ENCODE results near the gene ZNF274. TPM values are rescaled to one million over a fixed set of nuclear protein-coding genes. Genes with fewer than 3 reads are reported as not detected.
"Not testable (repeated sequence)": the region's sequence is repeated elsewhere in the genome, so short reads cannot be mapped to it uniquely, and the experiment has no call there.

The ZNF274 gene
- 23.7 and 26.7 TPM in 2 replicates for total RNA-seq (2014; rRNA removed; shearing (Covaris generic))

DNA sequence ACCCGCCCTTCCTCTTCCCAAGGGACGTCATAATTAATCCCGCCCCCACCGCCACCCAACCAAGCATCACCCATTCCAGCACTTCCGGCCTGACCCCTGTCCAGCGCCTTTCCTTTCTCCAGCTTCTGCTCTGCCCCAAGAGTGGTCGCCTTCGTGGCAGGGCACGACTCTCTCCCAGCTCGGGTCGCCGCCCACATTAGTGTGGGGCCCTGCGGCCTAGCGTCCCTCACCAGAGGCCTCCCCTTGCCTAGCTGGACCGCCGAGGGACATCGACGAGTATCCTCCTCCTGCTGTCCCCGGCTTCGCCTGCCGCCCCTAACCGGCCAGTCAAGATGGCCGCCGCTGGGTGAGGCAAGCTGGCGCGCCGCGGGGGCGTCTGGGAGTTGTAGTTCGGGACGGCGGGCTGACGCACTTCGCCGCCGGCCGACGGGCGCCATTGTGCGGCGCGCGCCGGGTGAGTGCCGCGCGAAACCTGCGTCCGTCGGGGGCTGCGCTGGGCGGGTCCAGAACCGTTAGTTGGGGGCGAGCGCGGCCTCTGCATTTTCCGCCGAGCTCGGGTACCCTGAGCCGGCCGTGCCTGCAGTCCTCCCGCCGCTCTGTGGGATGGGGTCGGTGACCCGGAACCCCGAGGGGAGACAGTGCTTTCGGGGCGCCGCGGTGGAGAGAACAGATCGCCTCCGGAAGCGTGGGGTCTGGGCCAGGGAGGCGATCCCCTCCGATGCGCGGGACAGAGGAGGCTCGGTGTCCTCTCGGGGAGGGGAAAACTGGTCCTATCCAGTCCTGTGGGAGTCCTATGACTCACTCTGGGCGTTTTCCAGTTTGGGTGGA, at the start of gene ZNF274:
Gene ZNF274 (plus strand): TSS at position 73 of the 828 bp plus-strand sequence. CDS start 905 bp downstream, outside the sequence.
- DNase-seq (ENCODE audit: low read depth): peak; percentile 94

GRCh38 chr19:58134244-58134643, 48.6 kb upstream of the ZNF274 start:
- no peak for DNase-seq (ENCODE audit: low read depth)

GRCh38 chr19:58145849-58146248, 37.0 kb upstream of the ZNF274 start:
- DNase-seq (ENCODE audit: low read depth): no peak

- DNase-seq (ENCODE audit: low read depth): not testable (repeated sequence)
These were observed 35.4 kb upstream of the ZNF274 start for GRCh38 chr19:58147475-58147874.

GRCh38 chr19:58150328-58150921, 32.4 kb upstream of the ZNF274 start, which contains the start of gene ZNF329:
ZNF329 (minus strand) TSS chr19:58150789; CDS start chr19:58129503, 21,286 bp downstream.
- DNase-seq (ENCODE audit: low read depth): peak; percentile 84

GRCh38 chr19:58153386-58153785, 29.5 kb upstream of the ZNF274 start:
- DNase-seq (ENCODE audit: low read depth): no peak

GRCh38 chr19:58154287-58154678, 28.6 kb upstream of the ZNF274 start:
- DNase-seq (ENCODE audit: low read depth): peak; percentile 70

DNA sequence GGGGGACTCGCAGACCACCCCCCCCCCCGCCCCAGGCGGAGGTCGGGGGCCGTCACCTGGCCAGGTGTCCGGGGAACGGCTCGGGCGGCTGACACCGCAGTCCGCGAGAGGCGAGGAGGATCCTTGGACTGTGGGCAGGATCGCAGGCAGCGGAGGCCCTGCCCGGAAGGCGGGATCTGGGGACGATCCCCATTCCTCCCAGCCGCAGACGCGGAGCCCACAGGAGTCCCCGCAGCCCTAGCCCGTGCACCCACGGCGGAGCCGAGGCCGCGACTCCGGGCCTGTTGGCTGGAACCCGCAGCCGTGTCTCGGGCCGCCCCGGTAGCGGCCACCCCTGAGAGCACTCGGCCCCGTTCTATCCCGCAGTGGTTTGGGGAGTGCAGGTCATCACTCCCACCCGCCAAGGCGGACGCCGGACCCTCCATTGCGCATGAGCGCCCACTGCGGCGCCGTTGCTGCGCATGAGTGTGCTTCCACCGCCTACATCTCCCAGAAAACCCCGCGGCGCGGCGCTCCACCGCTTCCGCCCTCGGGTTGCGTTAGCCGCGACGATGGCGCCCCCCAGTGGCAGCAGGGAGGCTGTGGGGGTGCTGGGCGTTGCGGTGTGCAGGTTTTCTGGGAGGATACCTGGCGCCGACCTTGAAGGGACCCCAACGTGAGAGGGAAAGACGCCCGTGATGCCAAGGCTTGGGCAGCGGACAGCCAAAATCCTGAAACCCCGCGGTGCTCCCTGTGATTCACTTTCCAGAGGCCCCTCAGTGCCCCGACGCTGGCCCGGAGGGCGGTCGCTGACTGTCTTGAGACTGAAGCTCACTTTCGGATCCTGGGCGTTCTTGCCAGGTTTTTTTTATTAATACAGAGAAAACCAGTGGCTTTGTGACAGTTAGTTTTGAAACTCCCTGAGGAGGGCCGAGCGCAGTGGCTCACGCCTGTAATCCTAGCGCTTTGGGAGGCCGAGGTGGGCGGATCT, 27.9 kb upstream of the ZNF274 start:
- DNase-seq (ENCODE audit: low read depth): peak; percentile 92

DNA sequence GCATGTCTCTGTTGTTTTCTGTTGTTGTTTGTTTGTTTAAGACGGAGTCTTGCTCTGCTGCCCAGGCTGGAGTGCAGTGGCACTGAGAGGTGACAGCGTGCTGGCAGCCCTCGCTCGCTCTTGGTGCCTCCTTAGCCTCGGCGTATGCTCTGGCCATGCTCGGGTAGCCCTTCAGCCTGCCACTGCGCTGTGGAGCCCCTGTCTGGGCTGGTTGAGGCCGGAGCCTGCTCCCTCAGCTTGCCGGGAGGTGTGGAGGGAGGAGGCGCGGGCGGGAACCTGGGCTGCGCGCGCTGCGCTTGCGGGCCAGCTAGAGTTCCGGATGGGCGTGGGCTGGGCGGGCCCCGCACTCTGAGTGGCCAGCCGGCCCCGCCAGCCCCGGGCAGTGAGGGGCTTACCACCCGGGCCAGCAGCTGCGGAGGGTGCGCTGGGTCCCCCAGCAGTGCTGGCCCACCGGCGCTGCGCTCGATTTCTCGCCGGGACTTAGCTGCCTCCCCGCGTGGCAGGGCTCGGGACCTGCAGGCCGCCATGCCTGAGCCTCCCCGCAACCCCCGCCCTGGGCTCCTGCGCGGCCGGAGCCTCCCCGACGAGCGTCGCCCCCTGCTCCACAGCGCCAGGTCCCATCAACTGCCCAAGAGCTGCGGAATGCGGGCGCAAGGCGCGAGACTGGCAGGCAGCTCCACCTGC, 25.7 kb upstream of the ZNF274 start:
- DNase-seq (ENCODE audit: low read depth): no peak

DNA sequence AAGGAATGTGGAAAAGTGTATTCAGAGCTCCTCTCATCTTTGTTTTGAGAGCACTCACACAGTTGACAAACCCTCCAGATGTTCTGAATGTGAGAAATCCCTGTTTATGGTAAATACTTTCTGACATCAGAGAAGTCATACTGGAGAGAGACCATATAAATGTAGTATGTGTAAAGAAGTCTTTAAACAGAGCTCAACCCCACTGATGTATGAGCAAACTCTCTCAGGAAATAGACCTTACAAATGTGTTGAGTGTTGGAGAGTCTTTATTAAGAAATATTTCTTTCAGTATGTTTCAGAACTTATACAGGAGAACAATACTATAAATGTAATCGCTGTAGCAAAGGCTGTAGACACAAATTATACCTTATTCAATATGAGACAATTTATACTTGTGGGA, 16.6 kb upstream of the ZNF274 start:
- DNase-seq (ENCODE audit: low read depth): no peak

DNA sequence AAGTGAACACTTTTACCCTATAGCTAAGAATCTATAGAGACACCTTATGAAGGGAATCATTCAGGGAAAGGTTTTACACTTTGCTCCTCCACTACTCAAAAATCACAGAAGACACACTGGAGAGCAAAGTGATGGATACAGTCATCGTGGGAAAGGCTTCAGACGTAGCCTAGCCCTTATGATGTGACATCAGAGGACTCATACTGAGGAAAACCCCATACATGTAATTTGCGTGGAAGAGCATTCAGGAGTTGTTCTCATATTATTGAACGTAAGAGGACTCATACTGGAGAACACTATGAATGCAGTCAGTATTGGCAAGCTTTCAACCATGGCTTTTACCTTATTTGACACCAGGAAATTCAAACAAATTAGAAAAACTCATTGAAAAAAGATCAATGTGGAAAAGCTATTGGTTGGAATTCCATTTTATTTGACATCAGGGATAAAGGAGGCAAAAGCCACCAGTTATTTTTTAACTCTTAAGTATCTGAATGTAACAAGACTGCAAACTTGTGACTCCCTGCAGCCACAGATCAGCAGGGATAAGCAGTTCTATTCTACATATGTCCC, 16.1 kb upstream of the ZNF274 start:
- no peak for DNase-seq (ENCODE audit: low read depth)

DNA sequence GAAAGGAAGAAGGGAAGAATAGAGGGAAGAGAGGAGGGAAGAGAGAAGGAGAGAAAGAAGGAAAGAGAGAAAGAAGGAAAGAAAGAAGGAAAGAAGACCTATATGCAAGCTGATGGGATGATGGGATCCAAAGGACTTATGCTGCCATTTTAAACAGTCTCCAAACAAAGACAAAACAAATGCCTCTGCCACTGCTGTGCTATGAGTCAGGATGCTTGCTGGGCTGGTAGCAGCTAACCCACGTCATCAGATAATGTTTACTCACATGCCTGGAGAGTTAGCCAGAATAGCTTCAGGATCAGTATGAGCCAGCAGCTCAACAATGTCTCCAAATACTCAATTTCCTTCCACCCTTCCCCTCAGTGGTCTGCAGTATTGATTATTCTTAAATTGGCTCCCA, 12.0 kb upstream of the ZNF274 start:
- peak; percentile 69 for DNase-seq (ENCODE audit: low read depth)

DNA sequence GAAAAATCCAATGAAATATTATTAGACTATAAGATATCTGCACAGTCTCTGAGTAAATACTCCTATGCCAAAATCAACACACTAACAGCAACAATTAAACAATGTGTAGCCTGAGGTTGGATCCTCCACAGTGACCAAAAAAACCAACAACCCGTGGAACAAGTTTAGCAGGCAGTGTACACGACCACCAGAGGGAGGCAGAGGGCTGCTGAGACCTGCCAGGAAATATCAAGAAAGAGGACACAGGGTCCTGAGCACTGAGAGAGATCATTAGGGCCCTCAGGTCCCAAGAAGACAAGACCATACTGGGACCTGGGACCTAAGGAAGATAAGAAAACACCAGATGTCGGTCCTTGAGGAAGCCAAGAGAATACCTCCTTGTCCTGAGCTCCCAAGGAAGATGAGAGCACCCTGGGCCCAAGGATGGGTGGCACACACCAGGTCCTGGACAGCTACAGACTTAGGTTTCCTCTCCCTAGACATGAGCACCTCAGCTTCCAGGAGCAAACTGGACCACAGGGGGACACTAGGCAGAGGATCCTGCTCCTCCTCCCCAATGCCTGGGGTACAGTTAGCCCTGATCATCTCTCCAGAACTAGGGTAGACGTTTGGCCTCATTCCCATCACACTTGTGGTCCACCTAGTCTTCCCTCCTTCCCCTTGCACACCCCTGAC, 822 bp upstream of the ZNF274 start:
- DNase-seq (ENCODE audit: low read depth): peak; percentile 54

DNA sequence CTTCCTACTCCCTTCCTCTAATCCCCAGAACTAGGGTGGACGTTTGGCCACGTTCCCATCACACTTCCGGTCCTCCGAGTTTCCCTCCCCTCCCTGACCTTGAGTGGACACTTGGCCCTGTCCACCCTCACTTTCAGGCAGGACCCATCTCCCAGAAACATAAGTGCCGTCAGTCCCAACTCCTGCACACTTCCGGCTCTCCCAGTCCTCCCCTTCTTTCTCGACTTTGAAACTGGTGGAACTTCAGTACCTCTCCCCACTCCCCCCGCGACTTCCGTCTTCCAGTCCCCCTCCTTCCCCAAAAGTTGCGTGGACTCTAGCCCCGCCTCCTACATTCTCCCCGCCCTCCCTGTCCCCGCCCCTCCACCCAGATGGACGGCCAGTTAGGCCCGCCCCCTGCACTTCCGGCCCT, 278 bp upstream of the ZNF274 start:
- no peak for DNase-seq (ENCODE audit: low read depth)

GRCh38 chr19:58183817-58184215, 955 bp downstream of the ZNF274 start:
- no peak for DNase-seq (ENCODE audit: low read depth)

GRCh38 chr19:58196901-58197616, 14.2 kb downstream of the ZNF274 start:
- DNase-seq (ENCODE audit: low read depth): peak; percentile 28

DNA sequence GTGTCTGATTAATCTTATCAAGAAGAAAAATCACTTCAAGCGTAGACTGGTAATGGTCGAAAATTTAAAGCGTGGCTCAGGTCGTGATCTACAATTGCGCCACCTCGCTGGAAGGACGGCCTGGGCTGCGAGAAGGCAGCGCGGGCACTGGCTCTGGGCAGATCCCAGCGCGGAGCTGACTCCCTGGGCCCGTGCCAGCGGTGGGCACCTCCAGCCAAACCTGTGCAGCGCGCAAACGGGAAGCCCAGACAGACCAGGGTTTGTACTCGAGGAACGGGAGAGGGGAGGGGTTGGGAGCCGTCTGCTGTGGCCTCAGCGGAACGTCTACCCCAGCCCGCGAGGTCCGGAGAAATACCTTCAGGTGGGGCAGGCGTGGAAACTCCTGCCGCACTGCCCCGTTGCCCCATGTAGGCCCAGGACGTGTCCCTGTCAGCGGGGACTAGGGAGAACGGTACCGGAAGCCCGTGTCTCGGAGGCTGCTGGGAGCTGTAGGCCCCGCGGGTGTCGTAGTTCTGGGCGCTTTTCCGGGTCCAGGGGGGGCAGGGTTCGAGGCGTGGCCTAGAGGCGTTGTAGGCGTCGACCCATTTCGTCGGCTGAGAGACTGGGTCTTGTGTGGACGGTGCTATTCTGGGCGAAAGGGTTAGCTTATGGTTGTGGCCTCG, 21.1 kb downstream of the ZNF274 start:
- no peak for DNase-seq (ENCODE audit: low read depth)

DNA sequence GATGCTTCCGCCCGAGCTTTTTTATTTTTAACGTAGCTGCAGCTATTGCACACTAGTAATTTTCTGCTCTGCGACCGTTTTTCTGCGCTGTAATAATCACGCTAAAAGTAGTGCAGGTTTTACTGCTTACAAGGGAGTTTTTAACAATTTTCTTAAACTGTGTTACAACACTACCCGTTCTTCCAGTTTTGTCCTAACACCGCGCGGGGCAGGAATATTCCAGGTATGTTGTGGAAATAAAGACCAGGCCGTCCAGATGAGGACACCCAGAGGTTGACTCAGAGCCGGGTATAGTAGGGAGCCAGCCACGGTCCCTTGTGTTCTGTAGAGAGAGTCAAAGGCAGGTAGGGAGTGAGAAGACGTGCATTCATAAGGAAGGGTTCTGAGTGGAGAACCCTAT, 21.7 kb downstream of the ZNF274 start:
- no peak for DNase-seq (ENCODE audit: low read depth)

- no peak for DNase-seq (ENCODE audit: low read depth)
These were observed 26.7 kb downstream of the ZNF274 start for GRCh38 chr19:58209577-58209976.
